ENCODE data around the gene HTR1D. TPM values are rescaled to one million over a fixed set of nuclear protein-coding genes. Genes with fewer than 3 reads are reported as not detected.

HTR1D gene
- total RNA-seq, 1 experiment from 2014 or later: 3.5 TPM

DNA sequence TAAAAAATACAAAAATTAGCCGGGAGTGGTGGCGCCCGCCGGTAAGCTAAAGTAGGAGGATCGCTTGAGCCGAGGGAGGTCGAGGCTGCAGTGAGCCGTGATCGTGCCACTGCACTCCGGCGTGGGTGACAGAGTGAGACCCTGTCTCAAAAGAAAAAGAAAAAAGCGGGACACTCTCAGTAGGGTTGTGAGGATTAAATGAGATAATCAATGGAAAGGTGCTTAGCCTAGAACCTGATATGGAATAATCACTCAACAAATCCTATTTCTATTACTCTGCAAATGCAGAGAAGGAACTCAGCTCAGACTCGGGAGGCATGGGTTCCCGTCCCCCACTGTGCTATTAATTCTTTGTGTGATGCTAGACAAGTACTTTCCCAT is 48.1 kb downstream of the HTR1D start:
- Histone ChIP-seq H3K27ac (ENCODE audit: low read depth, low read length) (peak overlapping the region; percentile 75), H3K79me2 (ENCODE audit: insufficient read depth, low read length) (peaks cover 36% of the 10 kb centered on the region), H3K4me1 (ENCODE audit: control insufficient read depth in 1 of 2, insufficient read depth in 2 of 2, low read length in 2 of 2) (peaks cover 8 to 26% of the 10 kb centered on the region in 2 experiments), H3K27me3 (ENCODE audit: insufficient read depth, low read length) (no peaks in the 10 kb centered on the region), H3K9me3 (ENCODE audit: control insufficient read depth in 1 of 2, insufficient read depth in 1 of 2, low read depth in 1 of 2, low read length in 2 of 2) (no peaks in the 10 kb centered on the region), H3K36me3 (ENCODE audit: control insufficient read depth in 1 of 2, insufficient read depth in 2 of 2, low read length in 2 of 2) (no peaks in the 10 kb centered on the region), H2AFZ (ENCODE audit: low read depth, low read length, poor library complexity, severe bottlenecking) (no peak overlapping the region), H3K4me3 (replicated peaks in 1 of 2; ENCODE audit: low read depth in 1 of 2, low read length in 2 of 2) (peak overlapping the region; percentile 86 to 89), H3K9me2 (ENCODE audit: insufficient read depth) (no peaks in the 10 kb centered on the region), H3K9ac (ENCODE audit: low read length) (peak overlapping the region; percentile 93), H4K20me1 (ENCODE audit: insufficient read depth) (peaks cover 9% of the 10 kb centered on the region; the same call in 1 of the 2 replicates), H3K4me2 (ENCODE audit: low read length) (peak overlapping the region; percentile 80)
- ChIA-PET RAD21 (ENCODE audit: low non-redundant PET in 1 of 2, low total read pairs in 2 of 2, uncharacterized antibody in 2 of 2, unreplicated experiment in 2 of 2) (interaction anchor here (0.6 to 1.6 kb wide), 4 partner anchors 15 to 352 kb away, joined by 3 to 10 read pairs (median 5); partner anchors contain the start of gene HTR1D (in 1 of the 2)), CTCF (interaction anchor here (0.7 to 3.6 kb wide), 4 partner anchors 10 to 70 kb away, joined by 3 to 22 read pairs (median 6); no protein-coding TSS in a partner anchor), POLR2A (interaction anchor here (0.7 to 2.8 kb wide), 9 partner anchors 9 to 315 kb away, joined by 3 to 19 read pairs (median 4); partner anchors contain the start of genes ASAP3 and KDM1A)
- DNase-seq (ENCODE audit: low read depth, low spot score) (no peak), ATAC-seq (no peak; the same call in 1 of the 2 replicates)
- TF ChIP-seq EZH2phosphoT487 (IDR thresholded peaks at IDR 0.05; ENCODE audit: borderline replicate concordance) (no peak), FOSL1 (IDR thresholded peaks at IDR 0.05; ENCODE audit: low read depth) (no peak), SRF (IDR thresholded peaks at IDR 0.05; ENCODE audit: low read depth) (no peak), JUND (IDR thresholded peaks at IDR 0.05) (no peak)
- TSS peak; percentile 85 for BruUV-seq (replicated peaks)
- intact Hi-C loops (cut with micrococcal nuclease): loop anchor here (5.0 kb wide), 1 partner anchor 67 kb away; no protein-coding TSS in a partner anchor

DNA sequence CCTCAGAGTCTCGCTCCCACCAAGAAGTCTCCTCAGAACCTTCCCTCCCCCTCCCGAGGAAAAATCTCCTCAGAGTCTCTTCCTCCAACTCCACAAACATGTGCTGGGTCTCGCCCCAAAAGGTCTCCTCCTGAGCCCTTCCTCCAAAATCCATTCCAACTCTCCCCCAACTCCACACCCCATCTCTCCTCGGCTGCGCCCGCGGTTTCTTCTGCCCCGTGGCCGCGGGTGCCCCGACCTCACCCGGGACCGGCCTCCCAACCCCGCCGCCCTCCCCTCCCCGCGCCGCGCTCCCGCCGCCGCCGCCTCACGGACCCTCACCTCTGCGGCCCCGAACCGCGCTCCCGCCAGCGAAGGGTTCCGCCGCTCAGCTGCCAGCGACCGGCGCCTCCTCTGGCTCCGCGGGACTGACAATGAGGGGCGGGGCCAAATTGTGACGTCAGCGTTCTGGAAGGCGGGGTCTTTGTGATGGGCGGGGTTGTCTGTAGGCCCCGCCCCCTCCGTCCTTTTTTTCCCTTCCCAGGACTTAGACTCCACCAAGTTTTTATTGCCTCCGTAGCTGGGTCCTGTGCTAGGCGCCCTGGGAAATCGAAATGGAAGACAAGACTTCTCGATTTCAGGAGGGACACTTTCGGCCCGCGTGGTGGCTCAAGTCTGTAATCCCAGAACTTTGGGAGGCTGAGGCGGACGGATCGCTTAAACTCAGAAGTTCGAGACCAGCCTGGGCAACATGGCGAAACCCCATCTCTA is 48.7 kb downstream of the HTR1D start, which contains the start of gene LUZP1:
TSS of gene LUZP1 (minus strand) at position 412 of the 750 bp plus-strand sequence.
- ChIA-PET POLR2A (interaction anchor here (0.7 to 2.8 kb wide), 8 partner anchors 8 to 315 kb away, joined by 3 to 19 read pairs (median 4); partner anchors contain the start of genes ASAP3 and KDM1A), CTCF (interaction anchor here (0.7 to 3.6 kb wide), 4 partner anchors 10 to 69 kb away, joined by 3 to 22 read pairs (median 6); no protein-coding TSS in a partner anchor), RAD21 (ENCODE audit: low non-redundant PET in 1 of 2, low total read pairs in 2 of 2, uncharacterized antibody in 2 of 2, unreplicated experiment in 2 of 2) (interaction anchor here in 1 of 2 experiments (0.7 kb wide), 2 partner anchors 66 to 352 kb away, joined by 3 to 10 read pairs; no protein-coding TSS in a partner anchor)
- H3K27ac ChIP-seq (ENCODE audit: low read depth, low read length): peak within 1 kb of the TSS; percentile 75
- H4K20me1 ChIP-seq (ENCODE audit: insufficient read depth): peaks cover 9% of the 10 kb centered on the region; the same call in 1 of the 2 replicates
- ATAC-seq: peak; percentile 72
- no peaks in the 10 kb centered on the region for H3K9me3 ChIP-seq (ENCODE audit: control insufficient read depth in 1 of 2, insufficient read depth in 1 of 2, low read depth in 1 of 2, low read length in 2 of 2)
- no peaks in the 10 kb centered on the region for H3K9me2 ChIP-seq (ENCODE audit: insufficient read depth)
- peak within 1 kb of the TSS; percentile 90 for H3K4me2 ChIP-seq (ENCODE audit: low read length)
- BruUV-seq (replicated peaks): no TSS peak
- no peaks in the 10 kb centered on the region for H3K27me3 ChIP-seq (ENCODE audit: insufficient read depth, low read length)
- H3K4me3 ChIP-seq (replicated peaks in 1 of 2; ENCODE audit: low read depth in 1 of 2, low read length in 2 of 2): peak within 1 kb of the TSS; percentile 86 to 89
- H3K79me2 ChIP-seq (ENCODE audit: insufficient read depth, low read length): peaks cover 40% of the 10 kb centered on the region
- peak within 1 kb of the TSS; percentile 22 for H2AFZ ChIP-seq (ENCODE audit: low read depth, low read length, poor library complexity, severe bottlenecking)
- DNase-seq (ENCODE audit: low read depth, low spot score): peak; percentile 70
- H3K36me3 ChIP-seq (ENCODE audit: control insufficient read depth in 1 of 2, insufficient read depth in 2 of 2, low read length in 2 of 2): no peaks in the 10 kb centered on the region
- intact Hi-C loops (cut with micrococcal nuclease): loop anchor here (5.0 kb wide), 1 partner anchor 66 kb away; no protein-coding TSS in a partner anchor
- no peak for TF ChIP-seq EGR1 (IDR thresholded peaks at IDR 0.05; ENCODE audit: low read depth)
- 0 out of 2 replicates have a peak, but pooled peaks have one; percentile 39 for TF ChIP-seq SP1 (IDR thresholded peaks at IDR 0.05; ENCODE audit: low read depth)
- no peak for TF ChIP-seq CEBPB (IDR thresholded peaks at IDR 0.05; ENCODE audit: low read depth)
- no peak for TF ChIP-seq ELF1 (IDR thresholded peaks at IDR 0.05; ENCODE audit: borderline replicate concordance, low read depth)
- TF ChIP-seq POLR2AphosphoS5 (IDR thresholded peaks at IDR 0.05; ENCODE audit: low read depth, low read length): peak; percentile 98
- TF ChIP-seq YY1 (IDR thresholded peaks at IDR 0.05; ENCODE audit: extremely low read depth, insufficient replicate concordance, low read depth, low read length): peak; percentile 54
- peak; percentile 76; the same call in 1 of the 2 replicates for TF ChIP-seq SIN3A (IDR thresholded peaks at IDR 0.05; ENCODE audit: low read depth)
- TF ChIP-seq, protein P1, sequence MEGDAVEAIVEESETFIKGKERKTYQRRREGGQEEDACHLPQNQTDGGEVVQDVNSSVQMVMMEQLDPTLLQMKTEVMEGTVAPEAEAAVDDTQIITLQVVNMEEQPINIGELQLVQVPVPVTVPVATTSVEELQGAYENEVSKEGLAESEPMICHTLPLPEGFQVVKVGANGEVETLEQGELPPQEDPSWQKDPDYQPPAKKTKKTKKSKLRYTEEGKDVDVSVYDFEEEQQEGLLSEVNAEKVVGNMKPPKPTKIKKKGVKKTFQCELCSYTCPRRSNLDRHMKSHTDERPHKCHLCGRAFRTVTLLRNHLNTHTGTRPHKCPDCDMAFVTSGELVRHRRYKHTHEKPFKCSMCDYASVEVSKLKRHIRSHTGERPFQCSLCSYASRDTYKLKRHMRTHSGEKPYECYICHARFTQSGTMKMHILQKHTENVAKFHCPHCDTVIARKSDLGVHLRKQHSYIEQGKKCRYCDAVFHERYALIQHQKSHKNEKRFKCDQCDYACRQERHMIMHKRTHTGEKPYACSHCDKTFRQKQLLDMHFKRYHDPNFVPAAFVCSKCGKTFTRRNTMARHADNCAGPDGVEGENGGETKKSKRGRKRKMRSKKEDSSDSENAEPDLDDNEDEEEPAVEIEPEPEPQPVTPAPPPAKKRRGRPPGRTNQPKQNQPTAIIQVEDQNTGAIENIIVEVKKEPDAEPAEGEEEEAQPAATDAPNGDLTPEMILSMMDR (IDR thresholded peaks at IDR 0.05 in 2 of 3, conservative IDR thresholded peaks at IDR 0.05 in 1 of 3; ENCODE audit: borderline replicate concordance in 1 of 3, insufficient read depth in 1 of 3, low read depth in 2 of 3, low read length in 2 of 3): no peak
- TF ChIP-seq, protein P2, sequence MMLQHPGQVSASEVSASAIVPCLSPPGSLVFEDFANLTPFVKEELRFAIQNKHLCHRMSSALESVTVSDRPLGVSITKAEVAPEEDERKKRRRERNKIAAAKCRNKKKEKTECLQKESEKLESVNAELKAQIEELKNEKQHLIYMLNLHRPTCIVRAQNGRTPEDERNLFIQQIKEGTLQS (IDR thresholded peaks at IDR 0.05): no peak
- TF ChIP-seq POLR2A (IDR thresholded peaks at IDR 0.05; ENCODE audit: borderline replicate concordance, extremely low read depth, insufficient read depth, insufficient read length): peak; percentile 76
- peak within 1 kb of the TSS; percentile 93 for H3K9ac ChIP-seq (ENCODE audit: low read length)
- H3K4me1 ChIP-seq (ENCODE audit: control insufficient read depth in 1 of 2, insufficient read depth in 2 of 2, low read length in 2 of 2): peaks cover 8 to 26% of the 10 kb centered on the region in 2 experiments
